ENCODE data around the gene SYT17.

- TF ChIP-seq POLR2AphosphoS5 (IDR thresholded peaks at IDR 0.05) (no peak), POLR2A (IDR thresholded peaks at IDR 0.05) (no peak), EP300 (IDR thresholded peaks at IDR 0.05) (no peak)
- TF ChIP-seq, protein P1, sequence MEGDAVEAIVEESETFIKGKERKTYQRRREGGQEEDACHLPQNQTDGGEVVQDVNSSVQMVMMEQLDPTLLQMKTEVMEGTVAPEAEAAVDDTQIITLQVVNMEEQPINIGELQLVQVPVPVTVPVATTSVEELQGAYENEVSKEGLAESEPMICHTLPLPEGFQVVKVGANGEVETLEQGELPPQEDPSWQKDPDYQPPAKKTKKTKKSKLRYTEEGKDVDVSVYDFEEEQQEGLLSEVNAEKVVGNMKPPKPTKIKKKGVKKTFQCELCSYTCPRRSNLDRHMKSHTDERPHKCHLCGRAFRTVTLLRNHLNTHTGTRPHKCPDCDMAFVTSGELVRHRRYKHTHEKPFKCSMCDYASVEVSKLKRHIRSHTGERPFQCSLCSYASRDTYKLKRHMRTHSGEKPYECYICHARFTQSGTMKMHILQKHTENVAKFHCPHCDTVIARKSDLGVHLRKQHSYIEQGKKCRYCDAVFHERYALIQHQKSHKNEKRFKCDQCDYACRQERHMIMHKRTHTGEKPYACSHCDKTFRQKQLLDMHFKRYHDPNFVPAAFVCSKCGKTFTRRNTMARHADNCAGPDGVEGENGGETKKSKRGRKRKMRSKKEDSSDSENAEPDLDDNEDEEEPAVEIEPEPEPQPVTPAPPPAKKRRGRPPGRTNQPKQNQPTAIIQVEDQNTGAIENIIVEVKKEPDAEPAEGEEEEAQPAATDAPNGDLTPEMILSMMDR (IDR thresholded peaks at IDR 0.05), result peak; percentile 50 to 93 (median 90)
Measured at GRCh38 chr16:19167710-19168370, at the start of gene SYT17.
